Measurements from ENCODE around the gene GFER. TPM values are rescaled to one million over a fixed set of nuclear protein-coding genes. Genes with fewer than 3 reads are reported as not detected.
A peak's percentile ranks its signal among the peaks of the same experiment; 100 is the strongest.

GFER gene
- total RNA-seq, 1 experiment from 2014 or later = 26.2 TPM

DNA sequence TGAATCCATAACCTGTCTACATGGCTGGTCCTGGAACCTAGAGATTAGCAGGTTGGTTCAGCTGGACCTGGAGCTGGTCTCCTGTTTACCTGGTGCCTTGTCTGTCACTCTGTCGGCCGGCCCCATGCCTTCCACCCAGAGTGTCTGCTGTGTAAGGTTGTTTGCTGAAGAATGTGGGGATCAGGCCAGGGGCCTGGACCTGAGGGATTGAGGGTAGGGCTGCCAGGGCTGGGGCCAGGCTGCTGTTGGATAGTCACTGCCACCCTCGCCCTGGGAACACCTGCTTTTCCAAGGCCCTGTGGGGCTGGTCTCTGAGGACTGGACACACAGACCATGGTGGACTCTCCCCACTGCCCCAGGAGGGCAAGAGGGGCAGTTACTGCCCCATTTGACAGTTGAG is 44.2 kb downstream of the GFER start:
- TF ChIP-seq, protein P1, sequence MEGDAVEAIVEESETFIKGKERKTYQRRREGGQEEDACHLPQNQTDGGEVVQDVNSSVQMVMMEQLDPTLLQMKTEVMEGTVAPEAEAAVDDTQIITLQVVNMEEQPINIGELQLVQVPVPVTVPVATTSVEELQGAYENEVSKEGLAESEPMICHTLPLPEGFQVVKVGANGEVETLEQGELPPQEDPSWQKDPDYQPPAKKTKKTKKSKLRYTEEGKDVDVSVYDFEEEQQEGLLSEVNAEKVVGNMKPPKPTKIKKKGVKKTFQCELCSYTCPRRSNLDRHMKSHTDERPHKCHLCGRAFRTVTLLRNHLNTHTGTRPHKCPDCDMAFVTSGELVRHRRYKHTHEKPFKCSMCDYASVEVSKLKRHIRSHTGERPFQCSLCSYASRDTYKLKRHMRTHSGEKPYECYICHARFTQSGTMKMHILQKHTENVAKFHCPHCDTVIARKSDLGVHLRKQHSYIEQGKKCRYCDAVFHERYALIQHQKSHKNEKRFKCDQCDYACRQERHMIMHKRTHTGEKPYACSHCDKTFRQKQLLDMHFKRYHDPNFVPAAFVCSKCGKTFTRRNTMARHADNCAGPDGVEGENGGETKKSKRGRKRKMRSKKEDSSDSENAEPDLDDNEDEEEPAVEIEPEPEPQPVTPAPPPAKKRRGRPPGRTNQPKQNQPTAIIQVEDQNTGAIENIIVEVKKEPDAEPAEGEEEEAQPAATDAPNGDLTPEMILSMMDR (conservative IDR thresholded peaks at IDR 0.05; ENCODE audit: low read depth, low read length) = no peak
- no peak for TF ChIP-seq EZH2 (IDR thresholded peaks at IDR 0.05; ENCODE audit: borderline replicate concordance, low read depth, low read length, poor library complexity, severe bottlenecking)
- BruUV-seq (replicated peaks) = no TSS peak
- Histone ChIP-seq H3K36me3 (ENCODE audit: insufficient read depth, low read length, poor library complexity, severe bottlenecking) (no peaks in the 10 kb centered on the region), H3K9me3 (ENCODE audit: low read depth, low read length, poor library complexity, severe bottlenecking) (no peaks in the 10 kb centered on the region), H3K4me3 (ENCODE audit: low read depth, low read length, poor library complexity, severe bottlenecking) (peak overlapping the region; percentile 57), H3K4me1 (ENCODE audit: insufficient read depth, low read length, poor library complexity, severe bottlenecking) (peaks cover 21% of the 10 kb centered on the region), H3K27me3 (replicated peaks; ENCODE audit: insufficient read depth, low read depth, low read length, poor library complexity) (no peaks in the 10 kb centered on the region), H3K27ac (ENCODE audit: low read depth, low read length, poor library complexity, severe bottlenecking) (no peak overlapping the region)
- POLR2A ChIA-PET (ENCODE audit: low non-redundant PET) = no interaction called here
- intact Hi-C loops (cut with micrococcal nuclease; ENCODE audit: unreplicated experiment) = no loop called here
- CTCF ChIA-PET = interaction anchor here (0.6 to 0.7 kb wide), 2 partner anchors 8 to 12 kb away, joined by 3 to 4 read pairs; partner anchors contain the start of gene NPW
- DNase-seq (ENCODE audit: low spot score) = no peak

DNA sequence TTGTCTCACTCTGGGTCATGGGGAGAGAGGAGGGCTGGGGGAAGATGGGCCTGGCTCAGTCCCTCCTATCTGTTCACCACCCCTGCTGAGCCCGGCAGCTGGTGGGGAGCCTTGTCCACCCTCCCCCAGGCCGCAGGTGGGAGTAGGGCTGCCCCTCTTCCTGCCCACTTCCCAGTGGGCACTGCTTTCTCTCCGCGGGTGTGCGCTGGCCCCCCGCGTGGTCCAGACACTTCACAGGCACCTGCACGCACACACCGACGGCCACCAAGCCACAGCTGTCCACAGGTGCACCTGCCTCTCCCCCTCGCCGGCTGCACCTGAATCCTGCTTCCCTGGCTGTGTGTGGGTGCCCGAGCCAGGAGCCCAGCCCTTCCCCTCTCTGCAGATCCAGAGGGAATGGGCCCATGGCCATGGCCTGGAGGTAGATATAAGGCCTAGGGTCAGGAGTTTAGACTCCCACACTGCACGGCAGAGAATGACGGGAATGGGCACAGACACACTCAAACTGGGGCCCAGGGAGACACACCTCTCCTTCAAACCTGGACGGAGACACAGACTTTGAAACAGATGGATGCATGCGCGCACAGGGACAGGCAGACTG is 44.7 kb downstream of the GFER start:
- DNase-seq (ENCODE audit: low spot score) = no peak
- Histone ChIP-seq H3K9me3 (ENCODE audit: low read depth, low read length, poor library complexity, severe bottlenecking) (no peaks in the 10 kb centered on the region), H3K27me3 (replicated peaks; ENCODE audit: insufficient read depth, low read depth, low read length, poor library complexity) (no peaks in the 10 kb centered on the region), H3K36me3 (ENCODE audit: insufficient read depth, low read length, poor library complexity, severe bottlenecking) (no peaks in the 10 kb centered on the region), H3K27ac (ENCODE audit: low read depth, low read length, poor library complexity, severe bottlenecking) (no peak overlapping the region), H3K4me3 (ENCODE audit: low read depth, low read length, poor library complexity, severe bottlenecking) (no peak overlapping the region), H3K4me1 (ENCODE audit: insufficient read depth, low read length, poor library complexity, severe bottlenecking) (peaks cover 21% of the 10 kb centered on the region)
- TF ChIP-seq, protein P1 (conservative IDR thresholded peaks at IDR 0.05; ENCODE audit: low read depth, low read length) = no peak
- no peak for TF ChIP-seq EZH2 (IDR thresholded peaks at IDR 0.05; ENCODE audit: borderline replicate concordance, low read depth, low read length, poor library complexity, severe bottlenecking)
- BruUV-seq (replicated peaks) = no TSS peak
- intact Hi-C loops (cut with micrococcal nuclease; ENCODE audit: unreplicated experiment) = no loop called here
- POLR2A ChIA-PET (ENCODE audit: low non-redundant PET) = no interaction called here
- CTCF ChIA-PET = no interaction called here

DNA sequence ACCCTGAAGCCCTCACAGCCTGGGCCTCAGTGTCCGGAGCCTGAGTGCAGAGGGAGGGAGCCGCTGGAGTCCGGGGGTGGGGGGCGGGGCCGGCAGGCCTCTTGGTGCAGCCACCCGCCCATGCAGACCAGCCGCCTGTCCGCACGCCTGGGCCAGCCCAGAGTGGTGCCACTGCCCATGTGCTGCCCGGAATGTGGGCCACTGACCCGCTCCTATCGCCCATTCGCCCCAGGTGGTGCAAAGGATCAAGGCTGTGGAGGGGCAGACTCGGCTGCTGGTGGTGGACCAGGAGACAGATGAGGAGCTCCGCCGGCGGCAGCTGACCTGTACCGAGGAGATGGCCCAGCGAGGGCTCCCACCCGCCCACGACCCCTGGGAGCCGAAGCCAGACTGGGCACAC is 45.4 kb downstream of the GFER start:
- BruUV-seq (replicated peaks) = no TSS peak
- Histone ChIP-seq H3K9me3 (ENCODE audit: low read depth, low read length, poor library complexity, severe bottlenecking) (no peaks in the 10 kb centered on the region), H3K36me3 (ENCODE audit: insufficient read depth, low read length, poor library complexity, severe bottlenecking) (no peaks in the 10 kb centered on the region), H3K27me3 (replicated peaks; ENCODE audit: insufficient read depth, low read depth, low read length, poor library complexity) (no peaks in the 10 kb centered on the region), H3K4me3 (ENCODE audit: low read depth, low read length, poor library complexity, severe bottlenecking) (no peak overlapping the region), H3K27ac (ENCODE audit: low read depth, low read length, poor library complexity, severe bottlenecking) (no peak overlapping the region), H3K4me1 (ENCODE audit: insufficient read depth, low read length, poor library complexity, severe bottlenecking) (peaks cover 22% of the 10 kb centered on the region)
- no peak for DNase-seq (ENCODE audit: low spot score)
- TF ChIP-seq, protein P1 (conservative IDR thresholded peaks at IDR 0.05; ENCODE audit: low read depth, low read length) = no peak
- TF ChIP-seq EZH2 (IDR thresholded peaks at IDR 0.05; ENCODE audit: borderline replicate concordance, low read depth, low read length, poor library complexity, severe bottlenecking) = no peak
- intact Hi-C loops (cut with micrococcal nuclease; ENCODE audit: unreplicated experiment) = no loop called here
- ChIA-PET POLR2A (ENCODE audit: low non-redundant PET) (no interaction called here), CTCF (no interaction called here)
